KOPT-K1 (cell line): ENCODE data around the gene HIVEP1.
"Not testable (repeated sequence)": the region's sequence is repeated elsewhere in the genome, so short reads cannot be mapped to it uniquely, and the experiment has no call there.

Experiments used
- H3K27ac ChIP-seq: fragments of 200-600 bp; sonication (generic); 2 replicates; pipeline ENCODE4 v1.5.1; 2016; ENCODE audit warnings: antibody characterized with exemption, mild to moderate bottlenecking, low read depth, low read length; ENCODE audit not compliant: poor library complexity, severe bottlenecking
- H3K36me3 ChIP-seq: fragments of 200-600 bp; sonication (generic); 2 replicates; pipeline ENCODE4 v1.5.1; 2017; ENCODE audit warnings: antibody characterized with exemption, mild to moderate bottlenecking, low read length, moderate library complexity; ENCODE audit not compliant: insufficient read depth
- H3K9me3 ChIP-seq: fragments of 200-600 bp; sonication (generic); 2 replicates; pipeline ENCODE4 v1.5.1; 2017; ENCODE audit warnings: antibody characterized with exemption, low read length, mild to moderate bottlenecking; ENCODE audit not compliant: insufficient read depth, poor library complexity, severe bottlenecking

The HIVEP1 gene

DNA sequence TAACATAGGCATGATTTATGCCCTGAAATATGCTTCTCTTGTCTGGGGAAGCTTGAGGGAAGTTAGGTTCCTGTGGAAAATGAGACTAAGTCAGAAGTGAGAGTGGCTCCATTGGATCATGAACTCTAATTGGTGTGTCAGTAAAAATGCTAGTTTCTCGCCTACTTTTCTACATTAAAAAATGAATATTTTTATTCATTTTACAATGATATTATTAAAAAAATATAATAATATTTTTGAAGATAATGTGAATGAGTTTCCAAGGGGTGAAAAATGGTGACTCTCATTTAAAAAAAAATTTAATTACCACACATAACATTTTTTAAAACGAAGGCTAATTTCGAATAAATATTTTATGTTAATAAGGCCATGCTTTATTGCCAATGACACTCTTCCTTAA, 84.2 kb downstream of the HIVEP1 start:
- Histone ChIP-seq H3K9me3 (no peaks in the 10 kb centered on the region), H3K27ac (no peak overlapping the region), H3K36me3 (no peaks in the 10 kb centered on the region)

- no peak overlapping the region for H3K27ac ChIP-seq
- H3K9me3 ChIP-seq, result no peaks in the 10 kb centered on the region
- H3K36me3 ChIP-seq, result no peaks in the 10 kb centered on the region
Observed at GRCh38 chr6:12097791-12098190, 85.7 kb downstream of the HIVEP1 start.

DNA sequence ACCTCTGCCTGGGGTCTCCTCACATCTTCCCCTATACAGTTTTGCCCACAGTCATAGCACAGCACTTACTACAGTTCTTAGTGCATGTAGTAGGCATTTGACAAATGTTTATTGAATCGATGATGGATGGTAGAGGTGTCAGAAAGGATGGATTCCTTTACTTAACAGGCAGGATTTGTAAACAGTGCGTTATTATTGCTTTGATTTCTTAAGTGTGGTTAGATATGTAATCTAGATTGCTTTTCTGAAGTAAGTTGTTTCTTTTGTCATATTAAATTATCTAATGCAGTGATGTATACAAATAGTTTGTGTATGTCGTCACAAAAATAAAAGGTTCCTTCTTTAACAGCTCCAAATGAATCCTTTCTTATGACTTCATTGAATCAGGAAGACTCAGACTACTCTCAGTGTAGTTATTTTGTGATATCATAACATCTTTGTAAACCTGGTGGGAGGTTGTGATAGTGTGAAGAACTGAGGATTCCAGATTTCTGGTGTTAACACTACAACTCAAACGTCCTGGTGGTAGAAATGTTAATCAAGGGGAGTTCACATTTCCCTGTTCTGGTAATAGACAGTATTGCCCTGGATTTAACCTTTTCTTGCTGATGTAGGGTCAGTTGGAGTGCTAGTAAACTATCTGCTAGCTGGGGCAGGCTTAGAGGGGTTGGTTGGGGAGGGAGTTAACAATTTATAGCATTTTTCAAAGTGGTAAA, 87.7 kb downstream of the HIVEP1 start:
- H3K9me3 ChIP-seq, result no peaks in the 10 kb centered on the region
- H3K36me3 ChIP-seq, result no peaks in the 10 kb centered on the region
- no peak overlapping the region for H3K27ac ChIP-seq

GRCh38 chr6:12101048-12101447, 88.9 kb downstream of the HIVEP1 start:
- Histone ChIP-seq H3K27ac (no peak overlapping the region), H3K36me3 (no peaks in the 10 kb centered on the region), H3K9me3 (no peaks in the 10 kb centered on the region)

DNA sequence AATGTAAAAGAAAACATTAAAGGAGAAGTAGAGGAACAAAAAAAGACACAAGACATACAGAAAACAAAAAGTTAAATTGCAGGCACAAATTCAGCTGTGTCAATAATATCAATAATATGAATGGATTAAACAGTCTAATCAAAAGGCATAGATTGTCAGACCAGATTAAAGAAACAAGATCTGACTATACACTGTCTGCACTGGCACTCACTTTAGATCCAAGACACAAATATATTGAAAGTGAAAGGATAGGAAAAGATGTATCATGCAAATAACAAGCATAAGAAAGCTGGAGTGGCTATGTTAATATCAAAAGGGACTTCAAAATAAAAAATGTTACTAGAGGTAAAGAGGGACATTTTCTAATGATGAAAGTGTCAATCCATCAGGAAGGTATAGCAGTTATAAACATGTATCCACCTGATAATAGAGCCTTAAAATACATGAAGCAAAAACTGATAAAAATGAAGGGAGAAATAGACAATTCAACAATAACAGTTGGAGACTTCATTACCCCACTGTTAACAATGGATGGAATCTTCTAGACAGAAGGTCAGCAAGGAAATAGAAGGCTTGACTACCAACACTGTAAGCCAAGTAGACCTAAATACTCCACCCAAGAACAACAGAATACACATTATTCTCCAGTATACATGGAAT, 89.7 kb downstream of the HIVEP1 start:
- no peak overlapping the region for H3K27ac ChIP-seq
- H3K36me3 ChIP-seq, result no peaks in the 10 kb centered on the region
- no peaks in the 10 kb centered on the region for H3K9me3 ChIP-seq

DNA sequence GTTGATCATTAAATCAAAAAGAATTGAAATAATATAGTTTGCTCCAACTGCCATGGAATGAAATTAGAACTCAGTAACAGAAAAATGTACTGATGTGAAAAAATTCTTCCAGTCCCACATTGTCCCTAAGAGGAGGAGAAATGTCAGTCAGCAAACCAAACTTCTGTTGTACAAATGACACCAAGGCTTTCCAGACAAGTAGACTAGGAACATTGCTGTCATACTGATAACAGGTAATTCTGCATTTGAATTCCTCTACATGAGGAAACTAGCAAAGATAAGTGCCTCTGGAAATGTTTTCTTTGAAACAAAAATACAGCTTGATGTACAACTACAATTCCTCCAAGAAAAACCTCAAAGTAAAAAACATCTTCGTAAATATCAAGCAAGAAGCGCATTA, 90.2 kb downstream of the HIVEP1 start:
- Histone ChIP-seq H3K9me3 (no peaks in the 10 kb centered on the region), H3K27ac (no peak overlapping the region)

DNA sequence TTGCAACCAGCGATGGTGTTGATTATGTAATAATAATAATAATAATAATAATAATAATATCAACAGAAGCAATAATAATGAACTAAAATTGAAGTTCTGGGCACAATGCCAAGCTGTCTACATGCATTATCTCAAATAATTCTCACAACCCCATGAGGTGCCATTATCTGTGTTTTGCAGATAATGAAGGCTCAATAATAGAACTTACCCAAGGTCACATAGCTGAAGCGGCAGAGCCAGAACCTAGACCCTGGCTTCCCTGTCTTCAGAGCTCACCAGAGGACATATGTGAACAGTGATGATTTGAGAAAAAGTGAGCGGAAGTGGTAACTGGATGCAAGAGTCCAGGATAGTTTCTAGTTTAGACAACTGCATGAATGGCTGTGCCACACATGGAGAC, 91.0 kb downstream of the HIVEP1 start:
- H3K36me3 ChIP-seq, result no peaks in the 10 kb centered on the region
- no peak overlapping the region for H3K27ac ChIP-seq
- no peaks in the 10 kb centered on the region for H3K9me3 ChIP-seq

More for the DNA sequence above, 90.2 kb downstream of the HIVEP1 start:
- H3K36me3 ChIP-seq, result no peaks in the 10 kb centered on the region

DNA sequence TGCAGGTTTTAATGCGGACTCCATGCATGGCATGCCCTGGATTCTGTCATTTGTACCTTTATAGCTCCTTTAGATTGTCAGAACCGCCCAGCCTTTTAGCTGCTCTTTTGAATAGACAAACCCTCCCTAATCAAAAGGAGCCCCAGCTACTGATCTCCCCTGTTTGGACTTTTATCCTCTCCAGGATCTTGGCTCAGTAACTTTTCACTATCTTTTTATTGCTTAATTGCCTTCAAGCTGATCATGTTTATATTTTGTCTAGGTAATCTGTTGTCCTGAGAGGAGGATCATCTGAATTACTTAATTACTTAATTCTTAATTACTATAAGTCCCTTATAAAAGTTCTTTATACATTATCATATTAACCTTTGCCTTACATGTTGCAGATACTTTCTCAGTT, 93.2 kb downstream of the HIVEP1 start:
- H3K9me3 ChIP-seq, result no peaks in the 10 kb centered on the region
- no peaks in the 10 kb centered on the region for H3K36me3 ChIP-seq
- no peak overlapping the region for H3K27ac ChIP-seq

- H3K9me3 ChIP-seq, H3K27ac ChIP-seq, H3K36me3 ChIP-seq: not testable (repeated sequence)
Observed at GRCh38 chr6:12108376-12108775, 96.3 kb downstream of the HIVEP1 start.

DNA sequence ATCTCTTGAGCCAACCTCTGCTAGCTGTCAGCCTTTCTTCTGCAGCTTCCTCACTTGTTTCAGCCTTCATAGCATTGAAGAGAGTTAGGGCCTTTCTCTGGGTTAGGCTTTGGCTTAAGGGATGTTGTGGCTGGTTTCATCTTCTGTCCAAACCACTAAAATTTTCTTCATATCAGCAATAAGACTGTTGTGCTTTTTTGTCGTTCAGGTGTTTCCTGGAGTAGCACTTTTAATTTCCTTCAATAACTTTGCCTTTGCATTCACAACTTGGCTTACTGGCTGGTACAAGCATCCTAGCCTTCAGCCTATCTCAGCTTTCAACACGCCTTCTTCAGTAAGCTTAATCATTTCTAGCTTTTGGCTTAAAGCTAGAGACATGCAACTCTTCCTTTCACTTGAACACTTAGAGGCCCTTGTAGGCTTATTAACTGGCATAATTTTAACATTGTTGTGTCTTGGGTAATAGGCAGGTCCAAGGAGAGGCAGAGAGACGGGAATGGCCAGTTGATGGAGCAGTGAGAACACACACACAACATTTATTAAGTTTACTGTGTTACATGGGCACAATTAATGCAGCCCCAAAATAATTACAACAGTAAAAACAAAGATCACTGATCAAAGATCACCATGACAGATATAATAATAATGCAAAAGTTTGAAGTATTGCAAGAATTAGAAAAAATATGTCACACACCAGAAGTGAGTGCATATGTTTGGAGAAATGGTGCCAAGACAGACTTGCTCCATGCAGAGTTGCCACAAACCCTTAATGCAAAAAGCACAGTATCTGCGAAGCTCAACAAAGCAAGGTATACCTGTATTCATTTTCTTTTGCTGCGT, 98.6 kb downstream of the HIVEP1 start:
- H3K36me3 ChIP-seq, result no peaks in the 10 kb centered on the region
- H3K9me3 ChIP-seq, result no peaks in the 10 kb centered on the region
- H3K27ac ChIP-seq, result peak overlapping the region; percentile 9

GRCh38 chr6:12111363-12111670, 99.2 kb downstream of the HIVEP1 start:
- H3K36me3 ChIP-seq, result no peaks in the 10 kb centered on the region
- peaks cover 3% of the 10 kb centered on the region for H3K9me3 ChIP-seq
- H3K27ac ChIP-seq, result no peak overlapping the region

DNA sequence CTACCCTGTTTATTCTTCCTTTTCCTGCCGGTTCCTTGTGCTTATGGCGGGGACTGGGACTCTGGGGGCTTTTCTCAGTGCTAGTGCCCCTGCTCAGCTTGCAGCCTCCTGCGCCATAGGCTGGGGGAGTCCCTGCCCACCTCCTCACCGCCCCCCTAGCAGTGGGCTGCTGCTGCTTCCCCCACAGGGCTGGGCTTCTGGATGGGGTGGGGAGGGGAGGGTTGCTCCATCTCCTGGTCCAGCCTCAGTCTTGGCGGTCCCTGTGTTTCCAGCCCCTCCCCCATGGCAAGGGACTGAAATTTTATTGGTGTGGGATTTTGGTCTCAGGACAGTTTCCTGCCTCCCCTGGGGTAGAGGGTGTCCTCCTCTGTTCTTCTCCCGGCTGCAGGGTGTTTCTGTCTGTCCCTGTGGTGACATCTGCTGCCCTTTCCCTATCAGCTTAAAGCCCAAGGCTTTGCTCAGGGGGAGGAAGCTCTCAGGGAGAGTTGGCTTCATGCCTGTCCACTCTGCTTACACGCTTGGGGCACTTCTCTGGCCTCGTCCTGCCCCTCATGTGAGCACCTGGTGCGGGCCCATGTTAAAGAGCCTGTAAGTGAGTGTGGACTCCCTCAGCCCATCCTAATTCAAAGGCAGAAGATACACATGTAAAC, 100.6 kb downstream of the HIVEP1 start:
- Histone ChIP-seq H3K36me3 (no peaks in the 10 kb centered on the region), H3K9me3 (peaks cover 11% of the 10 kb centered on the region), H3K27ac (no peak overlapping the region)

DNA sequence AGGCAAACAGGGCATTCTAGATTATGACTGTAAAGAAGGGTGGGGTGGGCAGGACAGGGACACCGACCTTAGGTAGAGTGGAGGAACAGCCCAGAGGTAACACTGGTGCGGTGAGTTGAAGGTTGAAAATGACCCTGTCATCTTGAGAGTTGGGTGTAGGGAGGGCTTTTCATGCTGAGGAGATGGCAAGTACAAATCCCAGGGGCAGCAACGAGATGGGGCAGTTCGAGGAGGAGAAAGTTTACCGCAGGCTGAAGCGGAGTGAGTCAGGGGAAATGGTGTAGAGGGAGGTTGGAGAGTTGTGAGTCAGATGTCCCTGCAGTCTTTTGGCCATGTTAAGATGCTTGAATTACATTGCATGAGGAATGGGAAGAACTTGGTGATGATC, 101.1 kb downstream of the HIVEP1 start:
- no peaks in the 10 kb centered on the region for H3K36me3 ChIP-seq
- H3K27ac ChIP-seq, result no peak overlapping the region
- H3K9me3 ChIP-seq, result peaks cover 11% of the 10 kb centered on the region

GRCh38 chr6:12114055-12114503, 102.0 kb downstream of the HIVEP1 start:
- H3K27ac ChIP-seq, result no peak overlapping the region
- peaks cover 11% of the 10 kb centered on the region for H3K9me3 ChIP-seq
- no peaks in the 10 kb centered on the region for H3K36me3 ChIP-seq

DNA sequence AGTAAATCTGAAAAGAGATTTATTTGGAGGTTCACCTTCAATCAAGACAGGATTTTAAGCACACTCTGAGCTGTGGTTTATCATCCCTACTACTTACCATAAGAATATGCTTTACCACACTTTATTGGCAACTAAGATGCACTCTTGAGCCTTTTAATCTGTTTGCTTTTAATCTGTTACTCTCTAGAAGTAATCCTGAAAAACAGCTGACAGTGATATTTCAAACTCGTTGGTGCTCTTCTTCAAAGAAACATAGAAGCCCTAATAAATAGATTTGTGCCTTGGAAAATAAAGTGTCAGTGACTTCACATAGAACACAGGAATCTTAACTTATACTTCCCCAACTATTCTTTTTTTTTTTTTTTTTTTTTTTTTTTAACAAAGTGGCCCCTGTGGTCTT, 102.9 kb downstream of the HIVEP1 start:
- Histone ChIP-seq H3K36me3 (no peaks in the 10 kb centered on the region; the same call in 1 of the 2 replicates), H3K9me3 (peaks cover 11% of the 10 kb centered on the region), H3K27ac (no peak overlapping the region)
